ENCODE data around the gene TAGLN2. TPM values are rescaled to one million over a fixed set of nuclear protein-coding genes. Genes with fewer than 3 reads are reported as not detected.
A peak's percentile ranks its signal among the peaks of the same experiment; 100 is the strongest.

The TAGLN2 gene
- polyA plus RNA-seq, result 100 to 1,000 TPM; 244 to 472 (median 400) TPM
- long read RNA-seq, donor 1, result 0 reads
- long read RNA-seq, donor 2, transcript TAGLN2-203 (5 exons, 1,604 nt), result major isoform, 47 of 68 reads
- long read RNA-seq, donor 2, partial matches to known transcripts, result 20 of 68 reads
- long read RNA-seq, donor 2, other reads (novel, unspliced or antisense), result 0 of 68 reads
- long read RNA-seq, donor 3, transcript TAGLN2-203 (5 exons, 1,604 nt), result major isoform, 49 of 84 reads
- long read RNA-seq, donor 3, partial matches to known transcripts, result 35 of 84 reads
- long read RNA-seq, donor 3, other reads (novel, unspliced or antisense), result 0 of 84 reads
- long read RNA-seq, donor 4, partial matches to known transcripts, result 0 of 2 reads
- long read RNA-seq, donor 4, other reads (novel, unspliced or antisense), result 0 of 2 reads
- long read RNA-seq, donor 5, transcript TAGLN2-203 (5 exons, 1,604 nt), result major isoform, 7 of 17 reads
- long read RNA-seq, donor 5, partial matches to known transcripts, result 10 of 17 reads
- long read RNA-seq, donor 5, other reads (novel, unspliced or antisense), result 0 of 17 reads
- long read RNA-seq, donor 6, transcript TAGLN2-203 (5 exons, 1,604 nt), result major isoform, 73 of 83 reads
- long read RNA-seq, donor 6, partial matches to known transcripts, result 10 of 83 reads
- long read RNA-seq, donor 6, other reads (novel, unspliced or antisense), result 0 of 83 reads
- long read RNA-seq, donor 7, result 0 reads
- long read RNA-seq, donor 8, transcript TAGLN2-203 (5 exons, 1,604 nt), result major isoform, 9 of 9 reads
- long read RNA-seq, donor 8, partial matches to known transcripts, result 0 of 9 reads
- long read RNA-seq, donor 8, other reads (novel, unspliced or antisense), result 0 of 9 reads
- long read RNA-seq, donor 9, transcript TAGLN2-203 (5 exons, 1,604 nt), result major isoform, 26 of 31 reads
- long read RNA-seq, donor 9, partial matches to known transcripts, result 5 of 31 reads
- long read RNA-seq, donor 9, other reads (novel, unspliced or antisense), result 0 of 31 reads
- long read RNA-seq, donor 10, transcript TAGLN2-203 (5 exons, 1,604 nt), result major isoform, 106 of 144 reads
- long read RNA-seq, donor 10, partial matches to known transcripts, result 38 of 144 reads
- long read RNA-seq, donor 10, other reads (novel, unspliced or antisense), result 0 of 144 reads

GRCh38 chr1:159924791-159925718 lies at the start of gene TAGLN2:
Gene TAGLN2, minus strand, starts transcription at chr1:159925507. Its CDS starts 4,998 bp downstream, at chr1:159920509.
- Histone ChIP-seq H3K36me3 (ENCODE audit: control insufficient read depth in 3 of 3, insufficient read depth in 2 of 3, low read depth in 1 of 3, low read length in 3 of 3) (peaks cover 0 to 61% (median 0%) of the 10 kb centered on the region in 3 donors), H3K4me3 (ENCODE audit: low read depth in 1 of 3, low read length in 3 of 3) (peak within 1 kb of the TSS; percentile 68 to 95 (median 88)), H3K27me3 (ENCODE audit: control insufficient read depth in 3 of 3, insufficient read depth in 3 of 3, low read length in 3 of 3) (no peaks in the 10 kb centered on the region), H3K27ac (ENCODE audit: low read depth in 1 of 3, low read length in 2 of 3) (peak within 1 kb of the TSS; percentile 88 to 91 (median 90)), H3K9me3 (ENCODE audit: control insufficient read depth in 2 of 2, insufficient read depth in 1 of 2, low read depth in 1 of 2, low read length in 1 of 2) (no peaks in the 10 kb centered on the region), H3K4me1 (ENCODE audit: control insufficient read depth in 3 of 3, insufficient read depth in 2 of 3, low read depth in 1 of 3, low read length in 2 of 3) (peaks cover 8 to 57% (median 12%) of the 10 kb centered on the region in 3 donors)
- FAIRE-seq (no peak), DNase-seq (peak; percentile 92 to 94)
- WGBS, 3 donors, result 0 to 1% (median 1%) methylated on average over 58 of the region's 58 CpGs

GRCh38 chr1:159974350-159974965 lies 49.2 kb upstream of the TAGLN2 start:
- Histone ChIP-seq H3K27me3 (ENCODE audit: control insufficient read depth in 3 of 3, insufficient read depth in 3 of 3, low read length in 3 of 3) (no peaks in the 10 kb centered on the region), H3K9me3 (ENCODE audit: control insufficient read depth in 2 of 2, insufficient read depth in 1 of 2, low read depth in 1 of 2, low read length in 1 of 2) (no peaks in the 10 kb centered on the region), H3K36me3 (ENCODE audit: control insufficient read depth in 3 of 3, insufficient read depth in 2 of 3, low read depth in 1 of 3, low read length in 3 of 3) (peaks cover 0 to 19% (median 10%) of the 10 kb centered on the region in 3 donors), H3K27ac (ENCODE audit: low read depth in 1 of 3, low read length in 2 of 3) (no peak overlapping the region), H3K4me1 (ENCODE audit: control insufficient read depth in 3 of 3, insufficient read depth in 2 of 3, low read depth in 1 of 3, low read length in 2 of 3) (peaks cover 0 to 37% (median 16%) of the 10 kb centered on the region in 3 donors), H3K4me3 (ENCODE audit: low read depth in 1 of 3, low read length in 3 of 3) (no peak overlapping the region)
- 87 to 96% (median 93%) methylated on average over 7 of the region's 7 CpGs for WGBS, 3 donors
- DNase-seq (no peak), FAIRE-seq (no peak)

- Histone ChIP-seq H3K27ac (ENCODE audit: low read depth in 1 of 3, low read length in 2 of 3) (no peak overlapping the region), H3K4me3 (ENCODE audit: low read depth in 1 of 3, low read length in 3 of 3) (no peak overlapping the region), H3K36me3 (ENCODE audit: control insufficient read depth in 3 of 3, insufficient read depth in 2 of 3, low read depth in 1 of 3, low read length in 3 of 3) (peaks cover 0 to 19% (median 7%) of the 10 kb centered on the region in 3 donors), H3K9me3 (ENCODE audit: control insufficient read depth in 2 of 2, insufficient read depth in 1 of 2, low read depth in 1 of 2, low read length in 1 of 2) (no peaks in the 10 kb centered on the region), H3K27me3 (ENCODE audit: control insufficient read depth in 3 of 3, insufficient read depth in 3 of 3, low read length in 3 of 3) (no peaks in the 10 kb centered on the region), H3K4me1 (ENCODE audit: control insufficient read depth in 3 of 3, insufficient read depth in 2 of 3, low read depth in 1 of 3, low read length in 2 of 3) (peaks cover 3 to 47% (median 17%) of the 10 kb centered on the region in 3 donors)
- no peak for DNase-seq
- WGBS, 3 donors, result 80 to 88% (median 84%) methylated on average over 6 of the region's 6 CpGs
- FAIRE-seq, result no peak
Measured at GRCh38 chr1:159973350-159973940, 48.1 kb upstream of the TAGLN2 start.

- no peak for DNase-seq
- WGBS, 3 donors, result 83 to 91% (median 91%) methylated on average over 8 of the region's 8 CpGs
- H3K36me3 ChIP-seq (ENCODE audit: control insufficient read depth in 3 of 3, insufficient read depth in 2 of 3, low read depth in 1 of 3, low read length in 3 of 3), result peaks cover 0 to 18% (median 4%) of the 10 kb centered on the region in 3 donors
- no peaks in the 10 kb centered on the region for H3K9me3 ChIP-seq (ENCODE audit: control insufficient read depth in 2 of 2, insufficient read depth in 1 of 2, low read depth in 1 of 2, low read length in 1 of 2)
- peaks cover 3 to 49% (median 17%) of the 10 kb centered on the region in 3 donors for H3K4me1 ChIP-seq (ENCODE audit: control insufficient read depth in 3 of 3, insufficient read depth in 2 of 3, low read depth in 1 of 3, low read length in 2 of 3)
- H3K27me3 ChIP-seq (ENCODE audit: control insufficient read depth in 3 of 3, insufficient read depth in 3 of 3, low read length in 3 of 3), result no peaks in the 10 kb centered on the region
- FAIRE-seq, result no peak
- H3K27ac ChIP-seq (ENCODE audit: low read depth in 1 of 3, low read length in 2 of 3), result no peak overlapping the region
- H3K4me3 ChIP-seq (ENCODE audit: low read depth in 1 of 3, low read length in 3 of 3), result no peak overlapping the region
Measured at GRCh38 chr1:159972443-159973205, 47.3 kb upstream of the TAGLN2 start.

GRCh38 chr1:159970932-159971342 lies 45.6 kb upstream of the TAGLN2 start:
- Histone ChIP-seq H3K4me1 (ENCODE audit: control insufficient read depth in 3 of 3, insufficient read depth in 2 of 3, low read depth in 1 of 3, low read length in 2 of 3) (peaks cover 3 to 49% (median 17%) of the 10 kb centered on the region in 3 donors), H3K27me3 (ENCODE audit: control insufficient read depth in 3 of 3, insufficient read depth in 3 of 3, low read length in 3 of 3) (no peaks in the 10 kb centered on the region), H3K27ac (ENCODE audit: low read depth in 1 of 3, low read length in 2 of 3) (peak overlapping the region; percentile 39 to 84 (median 72)), H3K36me3 (ENCODE audit: control insufficient read depth in 3 of 3, insufficient read depth in 2 of 3, low read depth in 1 of 3, low read length in 3 of 3) (peaks cover 0 to 15% (median 4%) of the 10 kb centered on the region in 3 donors), H3K9me3 (ENCODE audit: control insufficient read depth in 2 of 2, insufficient read depth in 1 of 2, low read depth in 1 of 2, low read length in 1 of 2) (no peaks in the 10 kb centered on the region), H3K4me3 (ENCODE audit: low read depth in 1 of 3, low read length in 3 of 3) (no peak overlapping the region)
- DNase-seq (peak; percentile 94 to 98), FAIRE-seq (no peak)
- WGBS, 3 donors, result 20 to 47% (median 24%) methylated on average over 9 of the region's 9 CpGs

- H3K9me3 ChIP-seq (ENCODE audit: control insufficient read depth in 2 of 2, insufficient read depth in 1 of 2, low read depth in 1 of 2, low read length in 1 of 2), result no peaks in the 10 kb centered on the region
- peaks cover 0 to 12% (median 4%) of the 10 kb centered on the region in 3 donors for H3K36me3 ChIP-seq (ENCODE audit: control insufficient read depth in 3 of 3, insufficient read depth in 2 of 3, low read depth in 1 of 3, low read length in 3 of 3)
- WGBS, 3 donors, result 89 to 100% (median 94%) methylated on average over 3 of the region's 3 CpGs
- no peaks in the 10 kb centered on the region for H3K27me3 ChIP-seq (ENCODE audit: control insufficient read depth in 3 of 3, insufficient read depth in 3 of 3, low read length in 3 of 3)
- DNase-seq (no peak), FAIRE-seq (no peak)
- H3K4me3 ChIP-seq (ENCODE audit: low read depth in 1 of 3, low read length in 3 of 3), result no peak overlapping the region
- peaks cover 3 to 51% (median 17%) of the 10 kb centered on the region in 3 donors for H3K4me1 ChIP-seq (ENCODE audit: control insufficient read depth in 3 of 3, insufficient read depth in 2 of 3, low read depth in 1 of 3, low read length in 2 of 3)
- H3K27ac ChIP-seq (ENCODE audit: low read depth in 1 of 3, low read length in 2 of 3), result peak overlapping the region in 2 of 3 donors; percentile 1 to 70
Measured at GRCh38 chr1:159968901-159969300, 43.6 kb upstream of the TAGLN2 start.

Data from small intestine (tissue), 16 donors.